Suprapubic skin (tissue), 4 donors: ENCODE measurements around the gene ATP1A4.

ENCODE experiments used
- EP300 ChIP-seq: sonication (generic); formaldehyde crosslinking; IDR thresholded peaks from one replicate; pipeline ENCODE4 v1.6.1; 2017; ENCODE audit warnings: antibody characterized with exemption
- POLR2AphosphoS5 ChIP-seq, 3 donors: sonication (generic); formaldehyde crosslinking; IDR thresholded peaks; one replicate each; pipeline ENCODE4 v1.6.1; 2017; ENCODE audit warnings: antibody characterized with exemption in 3 of 3
- TF ChIP-seq, protein P1 (sequence below), 2 donors: fragments of 200-600 bp in 1 of 2; fragments of 450-650 bp in 1 of 2; sonication (generic) in 1 of 2; IDR thresholded peaks; one replicate each; pipeline ENCODE4 v1.5.1; 2016 to 2019; ENCODE audit warnings: antibody characterized with exemption in 2 of 2, mild to moderate bottlenecking in 1 of 2, moderate library complexity in 1 of 2

DNA sequence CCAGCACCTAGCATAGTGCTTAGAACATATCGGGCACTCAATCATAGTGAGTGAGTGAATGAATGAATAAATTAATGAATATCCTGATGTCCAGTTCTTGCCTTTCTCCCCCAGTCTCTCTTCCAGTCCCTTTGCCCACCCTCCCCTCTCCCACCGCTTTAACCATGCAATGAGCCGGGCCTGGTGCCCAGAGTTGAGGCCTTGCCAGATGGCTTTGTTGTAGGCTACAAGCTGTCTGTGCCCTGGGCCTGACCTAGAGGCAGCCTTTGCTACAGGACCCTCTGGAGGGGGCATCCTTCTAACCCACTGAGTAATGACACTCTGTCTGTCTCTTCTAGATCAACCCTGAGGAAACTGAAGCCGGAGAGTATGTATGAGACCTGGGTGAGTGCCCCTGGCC, 45.8 kb downstream of the ATP1A4 start:
- no peak for TF ChIP-seq EP300
- no peak for TF ChIP-seq POLR2AphosphoS5 (IDR thresholded peaks at IDR 0.05)
- TF ChIP-seq, protein P1, sequence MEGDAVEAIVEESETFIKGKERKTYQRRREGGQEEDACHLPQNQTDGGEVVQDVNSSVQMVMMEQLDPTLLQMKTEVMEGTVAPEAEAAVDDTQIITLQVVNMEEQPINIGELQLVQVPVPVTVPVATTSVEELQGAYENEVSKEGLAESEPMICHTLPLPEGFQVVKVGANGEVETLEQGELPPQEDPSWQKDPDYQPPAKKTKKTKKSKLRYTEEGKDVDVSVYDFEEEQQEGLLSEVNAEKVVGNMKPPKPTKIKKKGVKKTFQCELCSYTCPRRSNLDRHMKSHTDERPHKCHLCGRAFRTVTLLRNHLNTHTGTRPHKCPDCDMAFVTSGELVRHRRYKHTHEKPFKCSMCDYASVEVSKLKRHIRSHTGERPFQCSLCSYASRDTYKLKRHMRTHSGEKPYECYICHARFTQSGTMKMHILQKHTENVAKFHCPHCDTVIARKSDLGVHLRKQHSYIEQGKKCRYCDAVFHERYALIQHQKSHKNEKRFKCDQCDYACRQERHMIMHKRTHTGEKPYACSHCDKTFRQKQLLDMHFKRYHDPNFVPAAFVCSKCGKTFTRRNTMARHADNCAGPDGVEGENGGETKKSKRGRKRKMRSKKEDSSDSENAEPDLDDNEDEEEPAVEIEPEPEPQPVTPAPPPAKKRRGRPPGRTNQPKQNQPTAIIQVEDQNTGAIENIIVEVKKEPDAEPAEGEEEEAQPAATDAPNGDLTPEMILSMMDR (IDR thresholded peaks at IDR 0.05) = no peak
